Panc1 (cell line): ENCODE measurements around the gene LRR1.

Source experiments
- CTCF ChIP-seq: fragments of 450-650 bp; IDR thresholded peaks from 2 replicates; pipeline ENCODE4 v1.5.1; 2017; ENCODE audit warnings: mild to moderate bottlenecking
- POLR2AphosphoS5 ChIP-seq: IDR thresholded peaks from 2 replicates; pipeline ENCODE4 v1.6.1; 2012; ENCODE audit warnings: mild to moderate bottlenecking, low read depth, low read length, moderate library complexity
- REST ChIP-seq, 2 experiments: IDR thresholded peaks; 2 replicates each; pipeline ENCODE4 v1.6.1; 2011 to 2012; ENCODE audit warnings: low read depth in 2 of 2, control low read depth in 1 of 2, low read length in 1 of 2, mild to moderate bottlenecking in 1 of 2, moderate library complexity in 1 of 2; ENCODE audit not compliant: insufficient read depth in 1 of 2
- SIN3A ChIP-seq: IDR thresholded peaks from 2 replicates; pipeline ENCODE4 v1.6.1; 2012; ENCODE audit warnings: low read depth, mild to moderate bottlenecking, low read length, moderate library complexity, borderline replicate concordance; ENCODE audit not compliant: insufficient read depth

- TF ChIP-seq CTCF (no peak), POLR2AphosphoS5 (no peak), REST (IDR thresholded peaks at IDR 0.05; ENCODE audit: insufficient read depth in 1 of 2, low read depth in 2 of 2, low read length in 1 of 2) (no peak), SIN3A (no peak)
These were observed 45.6 kb upstream of the LRR1 start for GRCh38 chr14:49553106-49553505.
